SK-N-SH (cell line): ENCODE measurements around the gene PTAR1.

Source experiments
- CHD2 ChIP-seq: fragments of 150-350 bp; IDR thresholded peaks from 2 replicates; pipeline ENCODE4 v1.6.1; 2018; ENCODE audit warnings: low read length; ENCODE audit not compliant: partially characterized antibody
- CTCF ChIP-seq: fragments of 200-600 bp; sonication (generic); IDR thresholded peaks from 2 replicates; pipeline ENCODE4 v1.6.1; 2017; ENCODE audit warnings: antibody characterized with exemption, mild to moderate bottlenecking, moderate library complexity
- EP300 ChIP-seq, 2 experiments: IDR thresholded peaks; 2 replicates each; pipeline versions ENCODE4 v1.4.0 to v1.6.1; 2012; ENCODE audit warnings: borderline replicate concordance in 1 of 2, low read depth in 1 of 2, low read length in 1 of 2
- EZH2phosphoT487 ChIP-seq: fragments of 200-600 bp; sonication (generic); IDR thresholded peaks from 2 replicates; pipeline ENCODE4 v1.6.1; 2017; ENCODE audit warnings: low read depth, mixed run types, mild to moderate bottlenecking, antibody characterized with exemption, moderate library complexity, borderline replicate concordance
- FOXM1 ChIP-seq: IDR thresholded peaks from 2 replicates; pipeline ENCODE4 v1.4.0; 2012; ENCODE audit warnings: low read depth, mild to moderate bottlenecking
- GABPA ChIP-seq: IDR thresholded peaks from 2 replicates; pipeline ENCODE4 v1.4.0; 2012; ENCODE audit warnings: low read depth, mild to moderate bottlenecking
- MAX ChIP-seq: IDR thresholded peaks from 2 replicates; pipeline ENCODE4 v1.4.0; 2012; ENCODE audit warnings: low read depth
- RFX5 ChIP-seq: IDR thresholded peaks from 2 replicates; pipeline ENCODE4 v1.6.1; 2012; ENCODE audit warnings: mild to moderate bottlenecking, improper control_type of control experiment, low read length
- USF2 ChIP-seq: fragments of 150-350 bp; IDR thresholded peaks from 2 replicates; pipeline ENCODE4 v1.6.1; 2017; ENCODE audit warnings: antibody characterized with exemption, low read length, low read depth, borderline replicate concordance

GRCh38 chr9:69746859-69747560 lies 12.8 kb downstream of the PTAR1 start:
- TF ChIP-seq CTCF (no peak), RFX5 (no peak), USF2 (no peak), FOXM1 (no peak), CHD2 (no peak), EP300 (IDR thresholded peaks at IDR 0.05; ENCODE audit: borderline replicate concordance in 1 of 2, low read depth in 1 of 2, low read length in 1 of 2) (no peak), MAX (no peak), EZH2phosphoT487 (no peak), GABPA (no peak)
